Activated CD4-positive, CD25-positive, alpha-beta regulatory T cell (primary cell): ENCODE data around the gene ZNF614.
A peak's percentile ranks its signal among the peaks of the same experiment; 100 is the strongest.
"Not testable (repeated sequence)": the region's sequence is repeated elsewhere in the genome, so short reads cannot be mapped to it uniquely, and the experiment has no call there.

Experiments
- DNase-seq, 4 experiments: peaks; one replicate each; lab custom pipeline; 2025; lab: John Stamatoyannopoulos, UW

The ZNF614 gene

GRCh38 chr19:52028027-52028779, at the start of gene ZNF614:
Gene ZNF614, minus strand, starts transcription at chr19:52028379. Its CDS starts 2,634 bp downstream, at chr19:52025745.
- peak; percentile 58 to 74 (median 72) for DNase-seq

- DNase-seq, result no peak
Observed at GRCh38 chr19:52070496-52070895, 42.3 kb upstream of the ZNF614 start.

- DNase-seq, result no peak
Observed at GRCh38 chr19:52069653-52070052, 41.5 kb upstream of the ZNF614 start.

- DNase-seq, result no peak
Observed at GRCh38 chr19:52066258-52066863, 38.2 kb upstream of the ZNF614 start.

DNA sequence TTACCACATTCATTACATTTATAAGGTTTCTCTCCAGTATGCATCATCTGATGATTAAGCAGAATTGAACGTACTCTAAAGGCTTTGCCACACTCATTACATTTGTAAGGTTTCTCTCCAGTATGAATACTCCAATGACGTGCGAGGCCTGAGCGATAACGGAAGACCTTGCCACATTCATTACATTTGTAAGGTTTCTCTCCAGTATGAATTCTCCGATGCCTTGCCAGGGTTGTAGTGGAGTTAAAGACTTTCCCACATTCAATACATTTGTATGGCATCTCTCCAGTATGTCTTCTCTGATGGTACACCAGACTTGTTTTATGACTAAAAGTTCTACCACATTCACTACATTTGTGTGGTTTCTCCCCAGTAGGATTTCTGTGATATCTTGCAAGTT, 37.2 kb upstream of the ZNF614 start:
- no peak for DNase-seq

DNA sequence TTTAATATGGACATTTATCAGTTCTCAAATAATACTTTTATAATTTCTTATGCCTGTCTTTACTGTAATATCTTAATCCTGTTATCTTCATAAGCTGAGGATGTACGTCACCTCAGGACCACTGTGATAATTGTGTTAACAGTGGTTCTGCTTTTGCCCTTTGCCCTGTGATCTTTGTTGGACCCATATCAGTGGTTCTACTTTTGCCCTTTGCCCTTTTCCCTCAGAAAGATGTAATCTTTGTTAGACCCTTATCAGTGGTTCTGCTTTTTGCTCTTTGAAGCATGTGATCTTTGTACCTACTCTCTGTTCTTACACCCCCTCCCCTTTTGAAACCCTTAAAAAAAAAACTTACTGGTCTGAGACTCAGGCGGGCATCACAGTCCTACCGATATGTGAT, 28.3 kb upstream of the ZNF614 start:
- not testable (repeated sequence) for DNase-seq

DNA sequence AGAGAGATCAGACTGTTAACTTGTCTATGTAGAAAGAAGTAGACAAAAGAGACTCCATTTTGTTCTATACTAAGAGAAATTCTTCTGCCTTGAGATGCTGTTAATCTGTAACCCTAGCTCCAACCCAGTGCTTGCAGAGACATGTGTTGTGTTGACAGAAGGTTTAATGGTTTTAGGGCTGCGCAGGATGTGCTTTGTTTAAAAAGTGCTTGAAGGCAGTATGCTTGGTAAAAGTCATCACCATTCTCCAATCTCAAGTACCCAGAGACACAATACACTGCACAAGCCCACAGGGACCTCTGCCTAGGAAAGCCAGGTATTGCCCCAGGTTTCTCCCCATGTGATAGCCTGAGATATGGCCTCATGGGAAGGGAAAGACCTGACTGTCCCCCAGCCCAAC, 23.6 kb upstream of the ZNF614 start:
- DNase-seq, result not testable (repeated sequence)

DNA sequence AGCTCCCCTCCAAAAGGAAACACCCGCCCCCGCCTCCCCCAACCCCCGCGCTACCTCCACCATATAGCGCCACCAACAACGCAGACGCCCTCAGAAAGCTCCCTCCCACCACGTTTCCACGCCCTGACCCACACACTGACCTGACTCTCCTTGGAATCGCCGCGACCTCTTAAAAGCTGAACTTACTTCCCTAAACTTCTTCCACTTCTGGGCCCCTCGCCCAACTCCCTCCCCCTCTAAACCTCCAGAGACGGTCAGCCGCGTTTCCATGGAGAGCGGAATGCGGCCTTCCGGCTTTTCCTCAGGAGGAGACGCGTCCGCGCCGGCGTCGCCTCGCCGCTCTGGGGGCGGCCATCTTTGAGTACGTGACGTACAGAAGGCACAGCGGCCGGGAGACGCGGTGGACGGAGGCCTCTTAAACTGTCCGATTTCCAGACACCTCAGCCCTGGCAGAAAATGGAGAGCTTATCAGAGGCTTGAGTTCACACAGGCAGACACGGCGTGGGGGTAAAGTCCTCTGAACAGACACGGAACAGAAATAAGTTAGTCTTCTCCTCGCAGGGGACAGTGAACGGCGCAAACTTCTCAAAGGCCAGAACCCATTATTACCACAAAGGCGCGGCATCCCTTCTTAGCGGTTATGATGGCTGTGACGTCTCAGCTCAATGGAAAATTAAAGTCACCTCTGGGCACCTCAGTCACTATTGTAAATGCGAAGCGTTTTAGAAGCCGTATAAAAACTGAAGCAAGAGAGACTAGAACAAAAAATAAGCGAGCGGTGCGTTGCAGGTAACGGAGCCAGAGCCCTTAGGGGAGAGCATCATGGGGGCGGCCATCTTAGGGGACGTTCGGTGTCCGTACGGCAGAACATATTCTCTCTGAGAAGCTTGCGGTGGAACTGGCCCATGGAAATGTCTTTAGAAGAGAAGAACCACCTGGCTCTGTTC, 20.6 kb upstream of the ZNF614 start, which contains the start of gene ZNF432:
ZNF432 (minus strand) TSS at position 284 of the 947 bp plus-strand sequence. CDS start 1,970 bp downstream, outside the sequence.
- peak; percentile 57 to 70 (median 60) for DNase-seq

- no peak for DNase-seq
Observed at GRCh38 chr19:52039169-52039568, 11.0 kb upstream of the ZNF614 start.

GRCh38 chr19:52034051-52034728, 6.0 kb upstream of the ZNF614 start:
- DNase-seq, result no peak

DNA sequence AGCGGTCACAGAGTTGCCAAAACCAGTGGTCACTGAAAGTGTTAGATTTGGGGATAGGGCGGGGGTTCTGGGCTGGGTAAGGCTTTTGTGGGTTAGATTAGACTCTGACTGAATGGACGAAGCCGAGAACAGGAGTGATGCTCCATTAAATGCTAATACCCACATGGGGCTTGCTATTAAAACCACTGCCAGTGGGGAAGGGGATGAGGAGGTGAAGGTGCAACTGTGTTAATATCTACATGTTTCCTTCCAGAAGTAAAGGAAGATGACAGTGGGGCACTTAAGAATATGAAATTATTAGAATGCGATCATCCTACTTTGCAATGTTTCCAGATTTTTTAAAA, 573 bp upstream of the ZNF614 start:
- DNase-seq, result no peak

DNA sequence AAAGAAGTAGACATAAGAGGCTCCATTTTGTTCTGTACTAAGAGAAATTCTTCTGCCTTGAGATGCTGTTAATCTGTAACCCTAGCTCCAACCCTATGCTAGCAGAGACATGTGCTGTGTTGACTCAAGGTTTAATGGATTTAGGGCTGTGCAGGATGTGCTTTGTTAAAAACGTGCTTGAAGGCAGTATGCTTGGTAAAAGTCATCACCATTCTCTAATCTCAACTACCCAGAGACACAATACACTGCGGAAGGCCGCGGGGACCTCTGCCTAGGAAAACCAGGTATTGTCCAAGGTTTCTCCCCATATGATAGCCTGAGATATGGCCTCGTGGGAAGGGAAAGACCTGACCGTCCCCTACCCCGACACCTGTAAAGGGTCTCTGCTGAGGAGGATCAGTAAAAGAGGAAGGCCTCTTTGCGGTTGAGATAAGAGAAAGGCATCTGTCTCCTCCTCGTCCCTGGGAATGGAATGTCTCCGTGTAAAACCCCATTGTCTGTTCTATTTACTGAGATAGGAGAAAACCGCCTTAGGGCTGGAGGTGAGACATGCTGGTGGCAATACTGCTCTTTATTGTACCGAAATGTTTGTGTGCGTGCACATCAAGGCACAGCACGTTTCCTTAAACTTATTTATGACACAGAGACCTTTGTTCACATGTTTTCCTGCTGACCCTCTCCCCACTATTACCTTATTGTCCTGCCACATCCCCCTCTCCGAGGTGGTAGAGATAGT, 1.8 kb downstream of the ZNF614 start:
- DNase-seq, result not testable (repeated sequence)

DNA sequence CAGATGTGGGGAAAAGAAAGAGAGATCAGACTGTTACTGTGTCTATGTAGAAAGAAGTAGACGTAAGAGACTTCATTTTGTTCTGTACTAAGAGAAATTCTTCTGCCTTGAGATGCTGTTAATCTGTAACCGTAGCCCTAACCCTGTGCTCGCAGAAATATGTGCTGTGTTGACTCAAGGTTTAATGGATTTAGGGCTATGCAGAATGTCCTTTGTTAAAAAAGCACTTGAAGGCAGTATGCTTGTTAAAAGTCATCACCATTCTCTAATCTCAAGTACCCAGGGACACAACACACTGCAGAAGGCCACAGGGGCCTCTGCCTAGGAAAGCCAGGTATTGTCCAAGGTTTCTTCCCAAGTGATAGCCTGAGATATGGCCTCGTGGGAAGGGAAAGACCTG, 3.7 kb downstream of the ZNF614 start:
- not testable (repeated sequence) for DNase-seq

- DNase-seq, result no peak
Observed at GRCh38 chr19:52022193-52022592, 6.0 kb downstream of the ZNF614 start.

- DNase-seq, result no peak
Observed at GRCh38 chr19:52020506-52020905, 7.7 kb downstream of the ZNF614 start.

DNA sequence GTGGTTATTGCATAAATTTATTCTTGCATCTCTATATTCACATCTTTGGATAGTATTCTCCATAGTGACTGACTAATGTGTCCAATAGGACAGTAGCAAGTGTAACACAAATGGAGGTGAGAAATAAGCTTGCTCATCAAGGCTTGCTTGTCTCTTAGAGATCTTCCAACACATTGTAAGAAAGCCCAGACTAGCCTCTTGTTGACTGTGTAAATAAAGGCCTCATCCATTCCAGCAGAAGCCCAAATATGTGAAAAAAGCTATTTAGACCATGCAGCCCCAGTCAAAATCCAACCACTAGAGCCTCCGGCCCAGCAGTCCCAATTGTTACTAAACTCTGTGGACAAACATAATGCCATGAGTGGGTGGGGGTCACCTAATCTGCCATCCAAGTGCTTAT, 17.5 kb downstream of the ZNF614 start:
- no peak for DNase-seq

DNA sequence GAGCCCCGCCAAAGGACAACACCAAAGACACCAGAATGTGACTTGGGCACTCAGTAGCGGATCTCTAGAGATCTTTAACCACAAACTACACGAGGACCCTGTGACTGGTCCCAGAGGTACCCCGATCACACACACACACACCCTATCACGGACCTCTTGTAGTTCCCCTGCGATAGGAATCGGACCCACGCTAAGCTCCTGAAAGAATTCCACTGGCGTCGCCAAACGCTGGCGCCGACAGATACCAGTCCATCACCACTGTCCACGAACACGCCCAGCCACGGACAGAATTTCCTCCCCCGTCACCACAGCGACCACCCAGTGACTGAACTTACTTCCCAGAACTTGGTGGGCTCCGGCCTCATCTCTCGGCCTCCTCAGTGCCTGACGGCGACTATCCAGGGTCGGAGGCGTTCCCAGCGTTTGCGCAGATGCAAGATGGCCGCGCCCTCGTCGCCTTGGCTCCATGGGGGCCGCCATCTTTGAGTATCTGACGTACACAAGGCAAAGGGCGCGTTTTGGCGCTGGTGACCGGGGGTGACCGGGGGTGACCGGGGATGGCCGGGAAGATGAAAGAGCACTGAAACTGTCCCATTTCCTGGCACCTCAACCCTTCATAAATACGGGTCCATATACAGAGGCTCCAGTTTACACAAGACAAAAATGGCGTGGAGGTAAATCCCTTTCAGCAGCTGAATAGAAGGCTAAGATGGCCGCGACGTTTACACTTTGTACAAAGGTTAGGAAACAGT, 20.2 kb downstream of the ZNF614 start, which contains the start of gene ZNF615:
ZNF615 (minus strand) TSS at position 406 of the 752 bp plus-strand sequence. CDS start 4,500 bp downstream, outside the sequence.
- peak; percentile 67 to 76 (median 69) for DNase-seq

DNA sequence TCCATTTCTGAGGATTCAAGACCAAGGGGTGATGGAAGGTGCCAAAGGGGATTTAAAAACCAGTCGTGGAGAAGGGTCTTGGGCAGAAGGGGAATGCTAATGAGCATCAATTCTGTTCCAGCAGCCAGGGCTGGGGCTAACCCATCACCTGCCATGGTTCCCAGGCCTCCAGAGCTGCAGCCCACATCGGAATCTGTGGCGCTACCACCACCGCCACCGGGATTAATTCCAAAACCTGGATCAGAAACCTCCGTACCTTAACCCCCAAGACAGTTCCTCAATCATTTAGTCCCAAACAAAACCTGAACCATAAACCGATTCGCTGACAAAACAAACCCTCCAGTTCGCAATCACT, 20.8 kb downstream of the ZNF614 start:
- DNase-seq, result no peak

- DNase-seq, result no peak
Observed at GRCh38 chr19:51994048-51994644, 34.0 kb downstream of the ZNF614 start.

- no peak for DNase-seq
Observed at GRCh38 chr19:51993422-51993821, 34.8 kb downstream of the ZNF614 start.
